ENCODE data around the gene EFNB1. TPM values are rescaled to one million over a fixed set of nuclear protein-coding genes. Genes with fewer than 3 reads are reported as not detected.

The EFNB1 gene
- total and polyA plus RNA-seq, 9 of the 15 experiments (the other 6 are each of a cell fraction or from before 2014, with no cell fraction given), result 0.01 to 2.1 (median 0.99) TPM; not detected in 1

GRCh38 chrX:68794461-68794860 lies 34.4 kb upstream of the EFNB1 start (continued):
- no peak for TF ChIP-seq CUX1 (CRISPR knock-in tag; IDR thresholded peaks at IDR 0.05)
- TF ChIP-seq, protein P1, sequence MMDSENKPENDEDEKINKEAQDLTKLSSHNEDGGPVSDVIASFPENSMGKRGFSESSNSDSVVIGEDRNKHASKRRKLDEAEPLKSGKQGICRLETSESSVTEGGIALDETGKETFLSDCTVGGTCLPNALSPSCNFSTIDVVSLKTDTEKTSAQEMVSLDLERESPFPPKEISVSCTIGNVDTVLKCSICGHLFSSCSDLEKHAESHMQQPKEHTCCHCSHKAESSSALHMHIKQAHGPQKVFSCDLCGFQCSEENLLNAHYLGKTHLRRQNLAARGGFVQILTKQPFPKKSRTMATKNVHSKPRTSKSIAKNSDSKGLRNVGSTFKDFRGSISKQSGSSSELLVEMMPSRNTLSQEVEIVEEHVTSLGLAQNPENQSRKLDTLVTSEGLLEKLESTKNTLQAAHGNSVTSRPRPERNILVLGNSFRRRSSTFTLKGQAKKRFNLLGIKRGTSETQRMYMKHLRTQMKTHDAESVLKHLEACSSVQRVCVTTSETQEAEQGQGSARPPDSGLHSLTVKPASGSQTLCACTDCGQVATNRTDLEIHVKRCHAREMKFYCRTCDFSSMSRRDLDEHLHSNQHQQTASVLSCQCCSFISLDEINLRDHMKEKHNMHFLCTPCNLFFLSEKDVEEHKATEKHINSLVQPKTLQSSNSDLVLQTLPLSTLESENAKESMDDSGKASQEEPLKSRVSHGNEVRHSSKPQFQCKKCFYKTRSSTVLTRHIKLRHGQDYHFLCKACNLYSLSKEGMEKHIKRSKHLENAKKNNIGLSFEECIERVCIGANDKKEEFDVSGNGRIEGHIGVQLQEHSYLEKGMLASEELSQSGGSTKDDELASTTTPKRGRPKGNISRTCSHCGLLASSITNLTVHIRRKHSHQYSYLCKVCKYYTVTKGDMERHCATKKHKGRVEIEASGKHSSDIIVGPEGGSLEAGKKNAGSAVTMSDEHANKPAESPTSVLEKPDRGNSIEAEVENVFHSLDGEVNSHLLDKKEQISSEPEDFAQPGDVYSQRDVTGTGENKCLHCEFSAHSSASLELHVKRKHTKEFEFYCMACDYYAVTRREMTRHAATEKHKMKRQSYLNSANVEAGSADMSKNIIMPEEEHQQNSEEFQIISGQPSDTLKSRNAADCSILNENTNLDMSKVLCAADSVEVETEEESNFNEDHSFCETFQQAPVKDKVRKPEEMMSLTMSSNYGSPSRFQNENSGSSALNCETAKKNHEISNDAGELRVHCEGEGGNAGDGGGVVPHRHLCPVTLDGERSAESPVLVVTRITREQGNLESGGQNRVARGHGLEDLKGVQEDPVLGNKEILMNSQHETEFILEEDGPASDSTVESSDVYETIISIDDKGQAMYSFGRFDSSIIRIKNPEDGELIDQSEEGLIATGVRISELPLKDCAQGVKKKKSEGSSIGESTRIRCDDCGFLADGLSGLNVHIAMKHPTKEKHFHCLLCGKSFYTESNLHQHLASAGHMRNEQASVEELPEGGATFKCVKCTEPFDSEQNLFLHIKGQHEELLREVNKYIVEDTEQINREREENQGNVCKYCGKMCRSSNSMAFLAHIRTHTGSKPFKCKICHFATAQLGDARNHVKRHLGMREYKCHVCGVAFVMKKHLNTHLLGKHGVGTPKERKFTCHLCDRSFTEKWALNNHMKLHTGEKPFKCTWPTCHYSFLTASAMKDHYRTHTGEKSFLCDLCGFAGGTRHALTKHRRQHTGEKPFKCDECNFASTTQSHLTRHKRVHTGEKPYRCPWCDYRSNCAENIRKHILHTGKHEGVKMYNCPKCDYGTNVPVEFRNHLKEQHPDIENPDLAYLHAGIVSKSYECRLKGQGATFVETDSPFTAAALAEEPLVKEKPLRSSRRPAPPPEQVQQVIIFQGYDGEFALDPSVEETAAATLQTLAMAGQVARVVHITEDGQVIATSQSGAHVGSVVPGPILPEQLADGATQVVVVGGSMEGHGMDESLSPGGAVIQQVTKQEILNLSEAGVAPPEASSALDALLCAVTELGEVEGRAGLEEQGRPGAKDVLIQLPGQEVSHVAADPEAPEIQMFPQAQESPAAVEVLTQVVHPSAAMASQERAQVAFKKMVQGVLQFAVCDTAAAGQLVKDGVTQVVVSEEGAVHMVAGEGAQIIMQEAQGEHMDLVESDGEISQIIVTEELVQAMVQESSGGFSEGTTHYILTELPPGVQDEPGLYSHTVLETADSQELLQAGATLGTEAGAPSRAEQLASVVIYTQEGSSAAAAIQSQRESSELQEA (IDR thresholded peaks at IDR 0.05; ENCODE audit: low read depth), result no peak

All from K562 (cell line).